ENCODE measurements around the gene SLC12A5. TPM values are rescaled to one million over a fixed set of nuclear protein-coding genes. Genes with fewer than 3 reads are reported as not detected.

The SLC12A5 gene
- total RNA-seq, 1 donor: not detected

DNA sequence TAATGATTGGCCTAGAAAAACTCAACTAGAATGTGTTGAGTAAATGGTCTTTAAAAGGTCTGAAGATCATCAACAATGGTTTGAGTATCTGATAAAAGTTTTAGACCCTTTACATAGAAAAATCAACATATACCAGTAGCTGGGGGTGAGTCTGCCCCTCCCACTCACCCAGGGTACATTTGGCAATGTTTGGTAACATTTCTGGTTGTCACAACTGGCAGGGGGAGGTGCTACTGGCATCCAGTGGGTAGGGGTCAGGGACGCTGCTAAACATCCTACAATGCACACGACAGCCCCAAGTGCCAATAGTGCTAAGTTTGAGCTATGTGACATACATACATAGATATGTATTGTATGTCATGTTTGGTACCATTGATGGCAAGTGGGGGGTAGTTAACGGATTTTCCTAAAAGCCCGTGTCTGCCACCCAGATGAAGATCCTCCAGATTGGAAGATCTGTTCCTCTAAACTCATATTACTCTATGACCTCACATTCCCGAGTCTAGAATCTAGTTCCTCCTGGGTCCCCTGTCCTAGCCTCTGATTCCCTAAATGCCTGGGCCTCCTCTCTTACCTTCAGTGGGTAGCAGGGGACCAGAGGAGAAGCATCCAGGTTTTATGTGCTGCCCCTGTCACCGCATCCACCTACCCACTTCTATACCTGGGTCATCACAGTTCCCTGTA lies 22.9 kb upstream of the SLC12A5 start:
- no peak for DNase-seq (ENCODE audit: low read depth)
- TF ChIP-seq, protein P1, sequence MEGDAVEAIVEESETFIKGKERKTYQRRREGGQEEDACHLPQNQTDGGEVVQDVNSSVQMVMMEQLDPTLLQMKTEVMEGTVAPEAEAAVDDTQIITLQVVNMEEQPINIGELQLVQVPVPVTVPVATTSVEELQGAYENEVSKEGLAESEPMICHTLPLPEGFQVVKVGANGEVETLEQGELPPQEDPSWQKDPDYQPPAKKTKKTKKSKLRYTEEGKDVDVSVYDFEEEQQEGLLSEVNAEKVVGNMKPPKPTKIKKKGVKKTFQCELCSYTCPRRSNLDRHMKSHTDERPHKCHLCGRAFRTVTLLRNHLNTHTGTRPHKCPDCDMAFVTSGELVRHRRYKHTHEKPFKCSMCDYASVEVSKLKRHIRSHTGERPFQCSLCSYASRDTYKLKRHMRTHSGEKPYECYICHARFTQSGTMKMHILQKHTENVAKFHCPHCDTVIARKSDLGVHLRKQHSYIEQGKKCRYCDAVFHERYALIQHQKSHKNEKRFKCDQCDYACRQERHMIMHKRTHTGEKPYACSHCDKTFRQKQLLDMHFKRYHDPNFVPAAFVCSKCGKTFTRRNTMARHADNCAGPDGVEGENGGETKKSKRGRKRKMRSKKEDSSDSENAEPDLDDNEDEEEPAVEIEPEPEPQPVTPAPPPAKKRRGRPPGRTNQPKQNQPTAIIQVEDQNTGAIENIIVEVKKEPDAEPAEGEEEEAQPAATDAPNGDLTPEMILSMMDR (IDR thresholded peaks at IDR 0.05; ENCODE audit: insufficient read depth, low read length): no peak
- no peak overlapping the region for H3K4me3 ChIP-seq (ENCODE audit: low read depth, low read length)

DNA sequence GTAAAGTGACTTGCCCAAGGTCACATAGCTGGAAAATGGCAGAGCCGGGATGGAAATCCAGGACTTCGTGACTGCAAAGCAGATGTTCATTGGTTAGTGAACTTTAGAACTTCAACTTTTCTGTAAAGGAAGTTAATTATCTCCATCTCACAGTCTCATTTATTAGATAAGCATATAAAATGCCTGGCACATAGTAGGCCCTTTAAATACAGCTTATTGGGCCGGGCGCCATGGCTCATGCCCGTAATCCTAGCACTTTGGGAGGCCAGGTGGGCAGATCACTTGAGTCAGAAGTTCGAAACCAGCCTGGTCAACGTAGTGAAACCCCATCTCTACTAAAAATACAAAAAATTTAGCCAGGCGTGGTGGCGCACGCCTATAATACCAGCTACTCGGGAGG lies 22.1 kb upstream of the SLC12A5 start:
- TF ChIP-seq, protein P1 (IDR thresholded peaks at IDR 0.05; ENCODE audit: insufficient read depth, low read length): no peak
- DNase-seq (ENCODE audit: low read depth): no peak
- H3K4me3 ChIP-seq (ENCODE audit: low read depth, low read length): no peak overlapping the region

DNA sequence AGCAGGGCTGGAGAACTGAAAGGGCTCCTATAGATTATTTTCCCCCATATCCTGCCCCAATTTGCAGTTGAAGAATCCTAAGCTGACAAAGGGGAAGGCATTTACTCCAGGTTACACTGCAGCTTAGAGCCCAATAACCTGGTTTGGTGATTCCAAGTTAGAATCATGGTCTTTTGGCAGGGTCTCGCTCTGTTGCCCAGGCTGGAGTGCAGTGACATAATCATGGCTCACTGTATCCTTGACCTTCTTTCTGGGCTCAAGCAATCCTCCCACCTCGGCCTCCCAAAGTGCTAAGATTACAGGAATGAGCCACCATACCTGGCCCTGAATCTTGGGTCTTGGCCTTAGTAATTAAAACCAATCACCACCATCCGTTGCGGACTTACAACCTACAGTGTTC lies 21.3 kb upstream of the SLC12A5 start:
- no peak for DNase-seq (ENCODE audit: low read depth)
- no peak overlapping the region for H3K4me3 ChIP-seq (ENCODE audit: low read depth, low read length)
- TF ChIP-seq, protein P1 (IDR thresholded peaks at IDR 0.05; ENCODE audit: insufficient read depth, low read length): no peak

DNA sequence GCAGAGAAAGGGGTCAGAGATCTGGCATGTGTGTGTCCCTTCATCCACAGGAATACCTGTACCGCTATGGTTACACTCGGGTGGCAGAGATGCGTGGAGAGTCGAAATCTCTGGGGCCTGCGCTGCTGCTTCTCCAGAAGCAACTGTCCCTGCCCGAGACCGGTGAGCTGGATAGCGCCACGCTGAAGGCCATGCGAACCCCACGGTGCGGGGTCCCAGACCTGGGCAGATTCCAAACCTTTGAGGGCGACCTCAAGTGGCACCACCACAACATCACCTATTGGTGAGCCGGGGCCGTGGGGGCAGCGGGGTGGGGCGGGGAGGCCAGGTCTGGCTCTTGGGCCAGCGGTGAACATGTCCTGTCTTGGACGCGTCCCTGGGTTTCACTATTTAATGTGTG lies 19.2 kb upstream of the SLC12A5 start:
- H3K4me3 ChIP-seq (ENCODE audit: low read depth, low read length): no peak overlapping the region
- DNase-seq (ENCODE audit: low read depth): no peak
- TF ChIP-seq, protein P1 (IDR thresholded peaks at IDR 0.05; ENCODE audit: insufficient read depth, low read length): no peak

DNA sequence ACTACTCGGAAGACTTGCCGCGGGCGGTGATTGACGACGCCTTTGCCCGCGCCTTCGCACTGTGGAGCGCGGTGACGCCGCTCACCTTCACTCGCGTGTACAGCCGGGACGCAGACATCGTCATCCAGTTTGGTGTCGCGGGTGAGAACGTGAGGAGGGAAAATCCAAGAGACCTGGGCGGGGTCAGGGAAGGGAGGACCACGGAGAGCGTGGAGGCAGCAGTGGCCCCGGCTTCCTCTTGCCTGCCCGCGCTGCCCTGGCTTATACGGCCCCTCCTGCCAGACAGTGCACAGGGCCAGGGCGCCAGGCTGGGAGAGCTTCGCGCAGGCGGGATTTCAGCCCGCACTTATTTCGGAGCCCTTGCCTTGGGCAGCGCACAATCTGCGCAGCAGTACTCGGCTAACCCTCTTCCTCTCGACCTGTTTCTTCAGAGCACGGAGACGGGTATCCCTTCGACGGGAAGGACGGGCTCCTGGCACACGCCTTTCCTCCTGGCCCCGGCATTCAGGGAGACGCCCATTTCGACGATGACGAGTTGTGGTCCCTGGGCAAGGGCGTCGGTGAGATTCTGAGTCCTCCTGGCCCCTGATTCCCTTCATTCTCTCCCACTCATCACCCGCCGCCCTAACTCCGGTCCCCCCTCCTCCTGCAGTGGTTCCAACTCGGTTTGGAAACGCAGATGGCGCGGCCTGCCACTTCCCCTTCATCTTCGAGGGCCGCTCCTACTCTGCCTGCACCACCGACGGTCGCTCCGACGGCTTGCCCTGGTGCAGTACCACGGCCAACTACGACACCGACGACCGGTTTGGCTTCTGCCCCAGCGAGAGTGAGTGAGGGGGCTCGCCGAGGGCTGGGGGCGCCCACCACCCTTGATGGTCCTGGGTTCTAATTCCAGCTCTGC lies 18.3 kb upstream of the SLC12A5 start:
- DNase-seq (ENCODE audit: low read depth): no peak
- TF ChIP-seq, protein P1 (IDR thresholded peaks at IDR 0.05; ENCODE audit: insufficient read depth, low read length): no peak
- H3K4me3 ChIP-seq (ENCODE audit: low read depth, low read length): no peak overlapping the region

DNA sequence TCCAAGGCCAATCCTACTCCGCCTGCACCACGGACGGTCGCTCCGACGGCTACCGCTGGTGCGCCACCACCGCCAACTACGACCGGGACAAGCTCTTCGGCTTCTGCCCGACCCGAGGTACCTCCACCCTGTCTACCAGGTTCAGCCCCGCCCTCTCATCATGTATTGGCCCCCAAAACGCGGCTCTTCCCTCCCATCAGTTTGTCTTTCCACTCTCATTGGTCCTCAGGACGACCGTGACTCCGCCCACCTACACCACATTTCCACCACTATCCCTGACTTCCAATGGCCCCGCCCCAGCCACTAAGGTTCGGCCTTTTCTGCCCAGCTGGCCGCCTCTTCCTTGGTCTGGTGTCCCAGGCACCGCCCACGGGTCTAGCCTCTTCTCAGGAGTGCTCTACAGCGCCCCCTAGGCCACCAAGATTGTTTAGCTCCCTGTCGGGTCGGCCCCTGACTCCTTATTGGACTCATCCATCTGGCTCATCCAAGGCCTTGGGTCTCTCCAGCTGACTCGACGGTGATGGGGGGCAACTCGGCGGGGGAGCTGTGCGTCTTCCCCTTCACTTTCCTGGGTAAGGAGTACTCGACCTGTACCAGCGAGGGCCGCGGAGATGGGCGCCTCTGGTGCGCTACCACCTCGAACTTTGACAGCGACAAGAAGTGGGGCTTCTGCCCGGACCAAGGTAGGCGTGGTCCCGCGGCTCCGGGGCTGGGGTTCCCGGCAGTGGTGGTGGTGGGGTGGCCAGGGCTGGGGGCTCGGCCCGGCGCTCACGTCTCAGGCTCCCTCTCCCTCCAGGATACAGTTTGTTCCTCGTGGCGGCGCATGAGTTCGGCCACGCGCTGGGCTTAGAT lies 17.2 kb upstream of the SLC12A5 start:
- TF ChIP-seq, protein P1 (IDR thresholded peaks at IDR 0.05; ENCODE audit: insufficient read depth, low read length): peak; percentile 8
- H3K4me3 ChIP-seq (ENCODE audit: low read depth, low read length): no peak overlapping the region
- DNase-seq (ENCODE audit: low read depth): no peak

Measured in fibroblast of the aortic adventitia (primary cell).